K562 (cell line): ENCODE data around the gene PNRC1. TPM values are rescaled to one million over a fixed set of nuclear protein-coding genes. Genes with fewer than 3 reads are reported as not detected.

Experiments
- E2F6 ChIP-seq, 2 experiments: IDR thresholded peaks; 2 replicates each; pipeline ENCODE4 v1.6.1; 2011; ENCODE audit warnings: borderline replicate concordance in 1 of 2, control low read depth in 1 of 2, low read depth in 1 of 2, low read length in 1 of 2, mild to moderate bottlenecking in 1 of 2, mixed read lengths in 1 of 2, moderate library complexity in 1 of 2; ENCODE audit not compliant: insufficient read depth in 1 of 2, insufficient read length in 1 of 2, poor library complexity in 1 of 2, severe bottlenecking in 1 of 2; ENCODE audit errors: extremely low read depth in 1 of 2
- HBP1 ChIP-seq: fragments of 450-650 bp; formaldehyde crosslinking; IDR thresholded peaks from 2 replicates; pipeline ENCODE4 v1.4.0; 2022; ENCODE audit warnings: missing genetic modification characterization
- JUN ChIP-seq, 2 experiments: sonication (generic) in 1 of 2; formaldehyde crosslinking in 1 of 2; IDR thresholded peaks; 2 replicates each; pipeline versions ENCODE4 v1.6.1 to v1.8.0; 2012 to 2022; ENCODE audit warnings: borderline replicate concordance in 2 of 2, mild to moderate bottlenecking in 2 of 2, improper control_type of control experiment in 1 of 2, low read depth in 1 of 2, low read length in 1 of 2, missing genetic modification reagents in 1 of 2
- MYC ChIP-seq, 2 experiments: fragments of 250-450 bp in 1 of 2; sonication (Bioruptor Pico) in 1 of 2; IDR thresholded peaks; 2 replicates each; pipeline versions ENCODE4 v1.5.1 to v1.6.1; 2012 to 2021; ENCODE audit warnings: low read depth in 2 of 2, borderline replicate concordance in 1 of 2, improper control_type of control experiment in 1 of 2, low read length in 1 of 2, mild to moderate bottlenecking in 1 of 2, moderate library complexity in 1 of 2
- NR0B1 ChIP-seq: fragments of 450-650 bp; IDR thresholded peaks from one replicate; pipeline ENCODE4 v1.6.1; 2018; ENCODE audit warnings: mild to moderate bottlenecking, moderate library complexity; ENCODE audit not compliant: partially characterized antibody
- PKNOX1 ChIP-seq: fragments of 450-650 bp; IDR thresholded peaks from 2 replicates; pipeline ENCODE4 v1.6.1; 2016
- PML ChIP-seq: IDR thresholded peaks from 2 replicates; pipeline ENCODE4 v1.6.1; 2012; ENCODE audit warnings: low read length, inconsistent platforms
- RBFOX2 ChIP-seq: fragments of 200-400 bp; formaldehyde crosslinking; IDR thresholded peaks from 2 replicates; pipeline ENCODE4 v1.6.1; 2017; ENCODE audit warnings: low read depth, mild to moderate bottlenecking, low read length, moderate library complexity
- RBM39 ChIP-seq: fragments of 200-400 bp; formaldehyde crosslinking; optimal IDR thresholded peaks from 2 replicates; pipeline ENCODE3; 2018; ENCODE audit warnings: low read depth, low read length
- SIX5 ChIP-seq, 2 experiments: IDR thresholded peaks; 2 replicates each; pipeline ENCODE4 v1.6.1; 2011; ENCODE audit warnings: low read length in 2 of 2, borderline replicate concordance in 1 of 2, low read depth in 1 of 2, mild to moderate bottlenecking in 1 of 2, moderate library complexity in 1 of 2; ENCODE audit not compliant: insufficient read depth in 1 of 2
- SP2 ChIP-seq: IDR thresholded peaks from 2 replicates; pipeline ENCODE4 v1.6.1; 2011; ENCODE audit warnings: mild to moderate bottlenecking, low read depth, low read length, moderate library complexity; ENCODE audit not compliant: poor library complexity, severe bottlenecking; ENCODE audit errors: extremely low read depth
- TFAP4 ChIP-seq: sonication (generic); formaldehyde crosslinking; IDR thresholded peaks from 2 replicates; pipeline ENCODE4 v1.8.0; 2022; ENCODE audit warnings: missing genetic modification reagents, mild to moderate bottlenecking, moderate library complexity, borderline replicate concordance
- ZBTB8A ChIP-seq: fragments of 450-650 bp; IDR thresholded peaks from 2 replicates; pipeline ENCODE4 v1.6.1; 2018; ENCODE audit warnings: mild to moderate bottlenecking, moderate library complexity; ENCODE audit not compliant: partially characterized antibody
- ZNF197 ChIP-seq: fragments of 200-800 bp; sonication (Bioruptor generic); IDR thresholded peaks from 2 replicates; pipeline ENCODE4 v1.6.1; 2016; ENCODE audit warnings: low read depth, missing genetic modification characterization, missing compliant biosample characterization
- ZNF24 ChIP-seq: fragments of 450-650 bp; IDR thresholded peaks from 2 replicates; pipeline ENCODE4 v1.6.1; 2016
- ZNF316 ChIP-seq: fragments of 450-650 bp; IDR thresholded peaks from 2 replicates; pipeline ENCODE4 v1.6.1; 2016
- ZNF589 ChIP-seq: fragments of 200-800 bp; sonication (Bioruptor generic); IDR thresholded peaks from 2 replicates; pipeline ENCODE4 v1.6.1; 2016; ENCODE audit warnings: low read depth, missing genetic modification characterization, missing compliant biosample characterization
- ZNF766 ChIP-seq: fragments of 200-800 bp; sonication (Bioruptor generic); conservative IDR thresholded peaks from 2 replicates; pipeline ENCODE4 v1.6.1; 2016; ENCODE audit warnings: missing genetic modification characterization, missing compliant biosample characterization
- polyA plus RNA-seq, 8 experiments: library from polyadenylated mRNA; depleted of rRNA in 4 of 8; stranded (reverse) in 5 of 8; unstranded in 3 of 8; fragments of >200 nt; fragmentation: Nextera tagmentation in 2 of 8; fragmentation: Illumina TruSeq in 1 of 8; extraction: Ambion mirVana in 2 of 8; extraction: Trizol in 1 of 8; gene quantifications; 2 replicates each; pipeline versions ENCODE4 v1.2.1 to v1.2.3, GENCODE V29; 2011 to 2014; ENCODE audit warnings: inconsistent platforms in 1 of 8, missing spikeins in 1 of 8
- total RNA-seq, 7 experiments: library from RNA; depleted of rRNA in 6 of 7; stranded (reverse); fragments of >200 nt in 6 of 7; fragmentation: Illumina TruSeq in 2 of 7; extraction: Trizol in 2 of 7; gene quantifications; 2 replicates each; pipeline versions ENCODE4 v1.2.1 to v1.2.3, GENCODE V29; 2011 to 2021; ENCODE audit warnings: low replicate concordance in 1 of 7

The PNRC1 gene
- total and polyA plus RNA-seq, 9 of the 15 experiments (the other 6 are each of a cell fraction or from before 2014, with no cell fraction given): 1.2 to 10.8 (median 6.5) TPM

- TF ChIP-seq SIX5 (IDR thresholded peaks at IDR 0.05; ENCODE audit: borderline replicate concordance in 1 of 2, insufficient read depth in 1 of 2, low read depth in 1 of 2, low read length in 2 of 2) (no peak), E2F6 (IDR thresholded peaks at IDR 0.05; ENCODE audit: borderline replicate concordance in 1 of 2, extremely low read depth in 1 of 2, insufficient read depth in 1 of 2, insufficient read length in 1 of 2, low read depth in 1 of 2, low read length in 1 of 2, poor library complexity in 1 of 2, severe bottlenecking in 1 of 2) (no peak), RBFOX2 (no peak), HBP1 (no peak), NR0B1 (no peak), PKNOX1 (peak; percentile 91), ZBTB8A (no peak), RBM39 (no peak), ZNF197 (CRISPR knock-in tag) (peak; percentile 22), ZNF316 (peak; percentile 92), ZNF766 (CRISPR knock-in tag) (peak; percentile 66; the same call in 1 of the 2 replicates), ZNF589 (CRISPR knock-in tag) (peak; percentile 83), MYC (IDR thresholded peaks at IDR 0.05; ENCODE audit: low read depth, low read length) (no peak), MYC (CRISPR knock-in tag; IDR thresholded peaks at IDR 0.05; ENCODE audit: borderline replicate concordance, low read depth) (no peak; the same call in 1 of the 2 replicates), PML (no peak), JUN (IDR thresholded peaks at IDR 0.05; ENCODE audit: borderline replicate concordance, low read depth, low read length) (0 out of 2 replicates have a peak, but pooled peaks have one; percentile 6), JUN (CRISPR knock-in tag; IDR thresholded peaks at IDR 0.05; ENCODE audit: borderline replicate concordance) (peak; percentile 32; the same call in 1 of the 2 replicates), SP2 (no peak), ZNF24 (no peak; the same call in 1 of the 2 replicates), TFAP4 (CRISPR knock-in tag) (peak; percentile 75; the same call in 1 of the 2 replicates)
These were observed 45.1 kb upstream of the PNRC1 start (continued) for GRCh38 chr6:89035252-89036101.
